Adrenal gland (tissue), 12 donors: Measurements from ENCODE around the gene RASL10A. TPM values are rescaled to one million over a fixed set of nuclear protein-coding genes. Genes with fewer than 3 reads are reported as not detected.

Experiments used
- DNase-seq, 7 donors: peaks; one replicate each; pipeline ENCODE4 v3.0.0-alpha.2; 2019 to 2020
- H3K27ac ChIP-seq, 5 donors: fragments of 200-600 bp; sonication (generic) in 4 of 5; 1 replicate in 3 of 5; 2 replicates in 2 of 5; pipeline versions ENCODE4 v1.5.1 to v1.8.0; 2016 to 2020; ENCODE audit warnings: mild to moderate bottlenecking in 1 of 5
- H3K27me3 ChIP-seq: fragments of 200-600 bp; 2 replicates; pipeline ENCODE4 v1.8.0; 2021
- H3K36me3 ChIP-seq, 2 donors: fragments of 200-600 bp; replicated peaks in 1 of 2; 1 replicate in 1 of 2; 2 replicates in 1 of 2; pipeline versions ENCODE4 v1.5.1 to v1.8.0; 2018 to 2022
- H3K4me1 ChIP-seq, 2 donors: fragments of 200-600 bp; replicated peaks in 1 of 2; 1 replicate in 1 of 2; 2 replicates in 1 of 2; pipeline versions ENCODE4 v1.5.1 to v1.8.0; 2018 to 2021
- H3K4me3 ChIP-seq, 4 donors: fragments of 200-600 bp; sonication (generic) in 3 of 4; one replicate each; pipeline ENCODE4 v1.5.1; 2016 to 2018
- H3K9me3 ChIP-seq, 3 donors: fragments of 200-600 bp; sonication (generic) in 1 of 3; replicated peaks in 1 of 3; 1 replicate in 2 of 3; 2 replicates in 1 of 3; pipeline versions ENCODE4 v1.5.1 to v1.8.0; 2016 to 2021
- POLR2A ChIP-seq, 2 donors: fragments of 450-650 bp; IDR thresholded peaks; one replicate each; pipeline ENCODE4 v1.6.1; 2017; ENCODE audit warnings: antibody characterized with exemption in 2 of 2, mild to moderate bottlenecking in 2 of 2, moderate library complexity in 1 of 2
- WGBS, 4 donors: extraction: QIAGEN DNeasy Blood & Tissue Kit in 2 of 4; methylation state at CpG; one replicate each; pipeline versions ENCODE4 v1.1.5 to v1.1.7; 2013 to 2017; 5-methylcytosine and 5-hydroxymethylcytosine counted together
- intact Hi-C, 2 donors: fragments of 100-400 bp; cut with DNase I; formaldehyde crosslinking; loops; one replicate each; pipeline versions ENCODE4 v1.14.1 to v1.15.0; 2022 to 2023
- polyA plus RNA-seq, 3 donors: library from polyadenylated mRNA; stranded (reverse); fragments of 200-250 nt in 2 of 3; fragments of 350-450 nt in 1 of 3; fragmentation: Illumina TruSeq in 1 of 3; extraction: RNeasy Lipid Tissue Mini Kit (QIAGEN cat#74804) in 1 of 3; gene quantifications; one replicate each; pipeline ENCODE4 v1.2.3, GENCODE V29; 2013 to 2014
- total RNA-seq, 9 donors: library from RNA; depleted of rRNA in 4 of 9; stranded (reverse); fragments of >200 nt in 4 of 9; fragments of 120-200 nt in 1 of 9; fragmentation: NEBNext Ultra II Directional in 1 of 9; extraction: Animal tissue kit (Norgen Biotek cat#: 25700) in 1 of 9; gene quantifications; one replicate each; pipeline versions ENCODE4 v1.1.0 to v1.2.4, GENCODE V29; 2013 to 2023
- TF ChIP-seq, protein P1 (sequence below), 6 experiments: fragments of 450-650 bp in 4 of 6; fragments of 200-600 bp in 2 of 6; sonication (generic) in 1 of 6; IDR thresholded peaks; 1 replicate in 5 of 6; 2 replicates in 1 of 6; pipeline versions ENCODE4 v1.5.1 to v1.8.0; 2016 to 2021; ENCODE audit warnings: antibody characterized with exemption in 6 of 6, mild to moderate bottlenecking in 2 of 6, moderate library complexity in 1 of 6
- donor health status: healthy with polysubstance abuse.
- donor health status: Bipolar disorder and iron deficiency.
- donor health status: DM: yes; HTN: yes; CAD: no.
- donor health status: DM: no; HTN: no; CAD: no.
- donor health status: DM: no; HTN: no; CAD: no.
- donor health status: DM: yes; HTN: yes; CAD: no.

Gene RASL10A
- total and polyA plus RNA-seq, 12 donors, result 0.33 to 14.4 (median 1.8) TPM

DNA sequence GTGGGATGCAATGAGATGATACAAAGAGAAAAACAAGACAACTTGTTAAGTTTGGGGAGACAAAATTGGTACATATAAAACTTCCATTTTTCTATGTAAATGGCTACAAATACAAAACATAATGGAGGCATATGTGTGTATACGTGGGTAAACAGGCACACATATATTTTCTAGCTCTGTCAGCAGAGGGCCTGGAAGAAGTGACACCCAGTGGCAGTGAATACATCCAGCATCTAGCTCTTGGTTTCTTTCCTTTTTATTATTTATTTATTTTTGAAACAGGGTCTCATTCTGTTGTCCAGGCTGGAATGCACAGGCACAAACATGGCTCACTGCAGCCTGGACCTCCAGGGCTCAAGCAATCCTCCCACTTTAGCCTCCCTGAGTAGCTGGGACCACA lies 5.0 kb upstream of the RASL10A start:
- Histone ChIP-seq H3K9me3 (no peaks in the 10 kb centered on the region), H3K4me1 (peaks cover 4% of the 10 kb centered on the region in 2 donors), H3K27me3 (peaks cover 3% of the 10 kb centered on the region), H3K27ac (no peak overlapping the region), H3K4me3 (no peak overlapping the region), H3K36me3 (no peaks in the 10 kb centered on the region)
- no peak for DNase-seq
- WGBS, 4 donors, result 62 to 78% (median 67%) methylated on average over 1 of the region's 1 CpG
- intact Hi-C loops, result no loop called here
- TF ChIP-seq POLR2A (IDR thresholded peaks at IDR 0.05), result no peak
- TF ChIP-seq, protein P1, sequence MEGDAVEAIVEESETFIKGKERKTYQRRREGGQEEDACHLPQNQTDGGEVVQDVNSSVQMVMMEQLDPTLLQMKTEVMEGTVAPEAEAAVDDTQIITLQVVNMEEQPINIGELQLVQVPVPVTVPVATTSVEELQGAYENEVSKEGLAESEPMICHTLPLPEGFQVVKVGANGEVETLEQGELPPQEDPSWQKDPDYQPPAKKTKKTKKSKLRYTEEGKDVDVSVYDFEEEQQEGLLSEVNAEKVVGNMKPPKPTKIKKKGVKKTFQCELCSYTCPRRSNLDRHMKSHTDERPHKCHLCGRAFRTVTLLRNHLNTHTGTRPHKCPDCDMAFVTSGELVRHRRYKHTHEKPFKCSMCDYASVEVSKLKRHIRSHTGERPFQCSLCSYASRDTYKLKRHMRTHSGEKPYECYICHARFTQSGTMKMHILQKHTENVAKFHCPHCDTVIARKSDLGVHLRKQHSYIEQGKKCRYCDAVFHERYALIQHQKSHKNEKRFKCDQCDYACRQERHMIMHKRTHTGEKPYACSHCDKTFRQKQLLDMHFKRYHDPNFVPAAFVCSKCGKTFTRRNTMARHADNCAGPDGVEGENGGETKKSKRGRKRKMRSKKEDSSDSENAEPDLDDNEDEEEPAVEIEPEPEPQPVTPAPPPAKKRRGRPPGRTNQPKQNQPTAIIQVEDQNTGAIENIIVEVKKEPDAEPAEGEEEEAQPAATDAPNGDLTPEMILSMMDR (IDR thresholded peaks at IDR 0.05), result no peak

DNA sequence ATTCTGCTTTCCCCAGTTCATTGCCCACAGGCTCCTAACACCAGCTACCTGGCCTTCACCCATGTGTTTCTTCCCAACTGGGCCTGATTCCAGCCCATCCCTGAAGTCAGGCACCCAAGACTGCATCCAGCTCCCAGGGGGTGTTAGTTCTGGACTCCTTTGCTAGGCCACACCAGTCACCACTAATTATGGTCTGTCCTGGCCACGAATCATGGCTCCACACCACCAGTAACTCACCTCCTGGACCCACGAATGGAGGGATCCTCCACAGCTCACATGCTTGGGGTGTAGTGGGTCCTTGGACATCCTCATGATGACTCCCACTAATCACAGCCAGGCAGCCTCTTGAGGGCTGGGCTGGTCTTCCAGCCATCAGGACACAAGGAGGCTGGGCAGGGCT lies 3.6 kb upstream of the RASL10A start:
- TF ChIP-seq, protein P1 (IDR thresholded peaks at IDR 0.05), result no peak
- no peak for TF ChIP-seq POLR2A (IDR thresholded peaks at IDR 0.05)
- DNase-seq, result no peak
- H3K4me1 ChIP-seq, result peaks cover 13 to 19% of the 10 kb centered on the region in 2 donors
- no peaks in the 10 kb centered on the region for H3K36me3 ChIP-seq
- WGBS, 4 donors, result 82 to 94% (median 88%) methylated on average over 2 of the region's 2 CpGs
- no peak overlapping the region for H3K27ac ChIP-seq
- peaks cover 16% of the 10 kb centered on the region for H3K27me3 ChIP-seq
- H3K4me3 ChIP-seq, result no peak overlapping the region
- H3K9me3 ChIP-seq, result no peaks in the 10 kb centered on the region
- intact Hi-C loops, result loop anchor here in 1 of 2 donors (5.0 kb wide), 1 partner anchor 33 kb away; no protein-coding TSS in a partner anchor

DNA sequence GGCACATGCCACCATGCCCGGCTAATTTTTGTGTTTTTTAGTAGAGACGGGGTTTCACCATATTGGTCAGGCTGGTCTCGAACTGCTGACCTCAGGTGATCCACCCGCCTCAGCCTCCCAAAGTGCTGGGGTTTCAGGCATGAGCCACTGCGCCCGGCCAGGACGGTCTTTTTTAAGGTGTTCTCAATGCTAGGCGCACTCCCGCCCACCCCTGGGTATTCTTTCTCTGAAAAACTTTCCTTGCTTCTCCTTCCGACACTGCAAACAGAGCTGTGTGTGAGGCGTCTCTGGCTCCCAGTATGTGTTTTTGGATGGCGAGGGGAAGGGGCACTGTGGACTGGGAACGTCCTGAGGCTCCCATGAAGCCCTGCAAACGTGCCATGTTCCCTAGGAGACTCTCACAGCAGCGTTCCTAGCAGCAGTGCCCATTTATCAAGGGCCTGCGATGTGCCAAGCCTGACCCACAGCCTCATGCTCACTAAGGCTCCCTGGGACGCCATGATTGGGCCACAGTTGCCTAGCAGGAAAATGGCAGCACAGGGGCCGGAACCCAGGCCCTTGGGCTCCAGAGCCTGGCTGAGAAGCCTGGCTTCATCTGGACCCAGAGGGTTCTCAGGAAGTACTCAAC lies 2.4 kb upstream of the RASL10A start:
- Histone ChIP-seq H3K4me3 (no peak overlapping the region), H3K27me3 (peaks cover 22% of the 10 kb centered on the region), H3K27ac (no peak overlapping the region), H3K9me3 (no peaks in the 10 kb centered on the region), H3K4me1 (peaks cover 19 to 29% of the 10 kb centered on the region in 2 donors), H3K36me3 (no peaks in the 10 kb centered on the region)
- TF ChIP-seq, protein P1 (IDR thresholded peaks at IDR 0.05), result no peak
- TF ChIP-seq POLR2A (IDR thresholded peaks at IDR 0.05), result no peak
- 84 to 97% (median 93%) methylated on average over 16 to 18 of the region's 18 CpGs for WGBS, 4 donors
- intact Hi-C loops, result loop anchor here in 1 of 2 donors (5.0 kb wide), 1 partner anchor 34 kb away; no protein-coding TSS in a partner anchor
- no peak for DNase-seq

DNA sequence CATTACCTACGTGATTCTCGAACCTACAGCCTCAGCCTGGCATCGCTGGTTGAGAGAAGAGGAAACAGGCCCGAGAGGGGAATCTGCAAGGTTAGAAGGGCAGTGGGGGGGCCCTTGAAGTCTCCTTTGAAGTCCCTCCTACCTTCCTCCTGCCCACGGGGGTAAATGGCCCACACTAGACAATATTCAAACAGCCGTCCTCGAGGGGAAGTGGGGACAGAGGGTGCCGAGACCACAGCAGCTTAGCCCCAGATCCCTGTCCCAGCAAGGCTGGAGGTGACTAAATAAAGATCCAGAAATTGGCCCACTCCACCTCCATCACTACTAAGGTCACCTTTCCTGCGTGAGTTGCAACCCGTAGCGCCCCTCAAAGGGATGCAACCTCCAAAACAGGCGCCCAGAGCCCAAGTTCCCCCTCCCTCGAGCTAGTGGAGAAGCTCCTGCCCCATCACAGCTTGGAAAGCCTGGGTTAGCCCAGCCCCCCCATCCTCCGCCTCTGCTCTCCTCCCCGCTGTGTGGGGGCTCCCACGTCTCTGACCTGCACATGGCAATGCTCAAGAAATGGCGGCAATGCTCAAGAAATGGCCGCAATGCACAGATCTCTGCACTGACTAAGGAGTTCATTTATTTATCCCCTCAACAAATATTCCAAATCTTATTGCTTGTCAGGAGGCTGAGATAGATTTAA lies 788 bp upstream of the RASL10A start:
- Histone ChIP-seq H3K9me3 (no peaks in the 10 kb centered on the region), H3K4me3 (no peak overlapping the region), H3K36me3 (no peaks in the 10 kb centered on the region), H3K27me3 (peaks cover 22% of the 10 kb centered on the region), H3K4me1 (peaks cover 22 to 37% of the 10 kb centered on the region in 2 donors), H3K27ac (no peak overlapping the region)
- no peak for DNase-seq
- no peak for TF ChIP-seq POLR2A (IDR thresholded peaks at IDR 0.05)
- TF ChIP-seq, protein P1 (IDR thresholded peaks at IDR 0.05), result no peak
- intact Hi-C loops, result loop anchor here in 1 of 2 donors (5.0 kb wide), 1 partner anchor 36 kb away; no protein-coding TSS in a partner anchor
- WGBS, 4 donors, result 50 to 62% (median 55%) methylated on average over 11 to 18 of the region's 18 CpGs
